Muscle of back (tissue), 13 donors: Measurements from ENCODE around the gene PLIN1. TPM values are rescaled to one million over a fixed set of nuclear protein-coding genes. Genes with fewer than 3 reads are reported as not detected.
A peak's percentile ranks its signal among the peaks of the same experiment; 100 is the strongest.
"Not testable (repeated sequence)": the region's sequence is repeated elsewhere in the genome, so short reads cannot be mapped to it uniquely, and the experiment has no call there.

ENCODE experiments used
- DNase-seq, 3 donors: peaks; one replicate each; pipeline versions ENCODE4 v3.0.0 to v3.0.0-alpha.2; 2013
- long read RNA-seq, 9 donors: transcript quantifications; one replicate each; lab custom pipeline, GENCODE V29; 2026
- polyA plus RNA-seq, 10 donors: library from polyadenylated mRNA; unstranded; fragments of 120-200 nt; gene quantifications; one replicate each; pipeline ENCODE4 v1.2.1, GENCODE V29; 2013; ENCODE audit not compliant: insufficient read length in 10 of 10

PLIN1 gene, protein sequence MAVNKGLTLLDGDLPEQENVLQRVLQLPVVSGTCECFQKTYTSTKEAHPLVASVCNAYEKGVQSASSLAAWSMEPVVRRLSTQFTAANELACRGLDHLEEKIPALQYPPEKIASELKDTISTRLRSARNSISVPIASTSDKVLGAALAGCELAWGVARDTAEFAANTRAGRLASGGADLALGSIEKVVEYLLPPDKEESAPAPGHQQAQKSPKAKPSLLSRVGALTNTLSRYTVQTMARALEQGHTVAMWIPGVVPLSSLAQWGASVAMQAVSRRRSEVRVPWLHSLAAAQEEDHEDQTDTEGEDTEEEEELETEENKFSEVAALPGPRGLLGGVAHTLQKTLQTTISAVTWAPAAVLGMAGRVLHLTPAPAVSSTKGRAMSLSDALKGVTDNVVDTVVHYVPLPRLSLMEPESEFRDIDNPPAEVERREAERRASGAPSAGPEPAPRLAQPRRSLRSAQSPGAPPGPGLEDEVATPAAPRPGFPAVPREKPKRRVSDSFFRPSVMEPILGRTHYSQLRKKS
- polyA plus RNA-seq: 1 to 10 TPM in 2 of 10 donors, under 1 TPM in 7, not detected in 1; 0.11 to 3.3 (median 0.30) TPM
- long read RNA-seq, donor 1: 0 reads
- long read RNA-seq, donor 2: 0 reads
- long read RNA-seq, donor 3: 0 reads
- long read RNA-seq, donor 4: 0 reads
- long read RNA-seq, donor 5: 0 reads
- long read RNA-seq, donor 6: 0 reads
- long read RNA-seq, donor 7: 0 reads
- long read RNA-seq, donor 8: 0 reads
- long read RNA-seq, donor 9: 0 reads

DNA sequence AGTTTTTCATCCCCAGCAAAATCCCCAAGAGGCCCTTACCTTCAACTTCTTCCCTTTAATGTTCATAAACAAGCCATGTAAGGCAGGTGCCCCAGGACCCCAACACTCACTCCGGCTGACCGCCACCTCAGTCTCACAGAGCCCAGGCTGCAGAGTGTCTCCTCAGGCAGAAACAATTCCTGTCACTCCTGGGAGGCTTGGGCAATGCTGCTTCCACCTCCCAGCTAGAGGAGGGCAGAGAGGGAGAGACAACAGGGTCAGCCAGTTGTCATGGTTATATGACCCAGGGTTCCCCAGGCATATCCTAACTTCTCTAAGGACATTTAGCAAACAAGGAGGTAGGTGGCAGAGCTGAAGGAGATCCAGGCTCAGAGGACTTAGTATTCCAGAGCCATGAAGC, at the start of gene PLIN1:
TSS of gene PLIN1 (minus strand) at position 156 of the 400 bp plus-strand sequence. CDS start 1,878 bp downstream, outside the sequence.
- DNase-seq: no peak

DNA sequence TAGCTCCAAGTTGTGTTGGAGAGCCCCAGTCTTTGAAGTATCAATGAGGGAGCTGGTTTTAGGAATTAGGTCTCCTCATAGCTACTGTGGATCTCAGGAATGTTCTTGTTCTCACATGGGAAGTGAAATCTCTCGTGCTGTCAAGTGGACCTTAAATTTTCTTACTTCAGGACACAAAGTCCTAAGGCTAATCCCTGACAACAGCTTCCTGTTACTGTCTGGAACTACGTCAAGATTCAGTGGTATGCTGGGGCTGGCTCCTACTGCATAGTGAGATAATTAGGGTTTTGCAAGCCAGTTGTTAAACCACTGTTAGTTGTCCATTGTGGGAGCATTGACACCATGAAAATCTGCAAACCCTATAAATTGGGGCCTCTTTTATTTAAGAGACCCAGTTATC, 49.1 kb upstream of the PLIN1 start:
- no peak for DNase-seq

DNA sequence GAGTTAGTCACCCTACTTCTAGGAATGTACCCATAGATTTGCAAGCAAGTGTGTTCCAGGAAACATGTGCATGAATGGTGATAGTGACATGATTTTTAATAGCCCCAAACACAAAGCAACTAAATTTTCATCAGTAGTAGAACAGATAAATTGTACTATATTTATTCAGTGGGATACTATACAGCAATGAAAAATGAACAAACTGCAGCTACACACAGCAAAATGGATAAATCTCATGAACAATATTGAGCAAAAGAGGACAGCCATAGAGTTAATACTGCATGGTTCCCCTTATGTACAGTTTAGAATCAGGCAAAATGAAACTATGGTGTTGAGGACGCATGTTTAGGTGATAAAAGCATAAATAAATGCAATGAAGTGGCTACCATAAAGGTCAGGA, 45.9 kb upstream of the PLIN1 start:
- DNase-seq: no peak

DNA sequence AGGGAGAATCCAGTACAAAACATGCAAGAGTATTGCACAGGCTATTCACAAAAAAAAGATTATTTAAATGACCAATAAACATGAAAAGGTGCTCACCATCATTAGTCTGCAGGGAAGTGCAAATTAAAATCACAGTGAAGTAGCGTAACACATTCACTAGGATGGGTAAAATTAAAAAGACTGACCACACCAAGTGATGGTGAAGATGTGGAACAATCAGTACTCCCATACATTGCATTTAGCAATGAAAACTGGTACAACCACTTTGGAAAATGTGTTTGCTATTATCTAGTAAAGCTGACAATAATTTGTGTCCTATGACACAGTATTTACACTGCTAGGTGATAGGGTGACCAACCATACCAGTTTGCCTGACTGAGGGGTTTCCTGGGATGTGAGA, 45.5 kb upstream of the PLIN1 start:
- DNase-seq: no peak

DNA sequence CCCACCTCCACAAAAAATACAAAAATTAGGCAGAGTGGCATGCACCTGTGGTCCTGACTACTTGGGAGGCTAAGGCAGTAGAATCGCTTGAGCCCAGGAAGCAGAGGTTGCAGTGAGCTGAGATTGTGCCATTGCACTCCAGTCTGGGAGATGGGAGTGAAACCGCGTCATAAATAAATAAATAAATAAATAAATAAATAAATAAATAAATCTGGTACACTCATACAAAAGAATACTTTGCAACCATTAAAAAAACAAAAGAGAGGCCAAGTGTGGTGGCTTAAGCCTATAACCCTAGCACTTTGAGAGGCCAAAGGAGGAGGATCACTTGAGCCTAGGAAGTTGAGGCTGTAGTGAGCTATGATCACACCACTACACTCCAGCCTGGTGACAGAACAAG, 43.9 kb upstream of the PLIN1 start:
- no peak for DNase-seq

DNA sequence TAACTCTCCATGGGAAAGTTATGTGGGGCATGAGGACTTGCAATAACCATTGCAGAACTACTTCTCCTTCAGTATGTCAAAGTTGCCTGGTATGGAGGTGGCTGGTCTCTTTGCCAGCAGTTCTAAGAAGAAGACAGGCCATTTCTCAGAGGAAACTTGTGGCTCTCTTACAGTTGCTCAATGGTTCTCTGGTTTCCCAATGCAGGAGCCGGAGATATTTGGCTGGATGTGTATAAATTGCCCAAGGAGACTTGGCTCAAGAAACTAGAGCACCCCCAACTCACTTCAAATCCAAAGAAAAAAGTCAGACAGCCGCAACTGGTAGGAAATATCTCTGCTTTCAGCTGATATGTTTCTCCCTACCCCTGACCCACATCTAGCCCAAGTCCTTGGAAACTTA, 35.6 kb upstream of the PLIN1 start:
- DNase-seq: no peak

DNA sequence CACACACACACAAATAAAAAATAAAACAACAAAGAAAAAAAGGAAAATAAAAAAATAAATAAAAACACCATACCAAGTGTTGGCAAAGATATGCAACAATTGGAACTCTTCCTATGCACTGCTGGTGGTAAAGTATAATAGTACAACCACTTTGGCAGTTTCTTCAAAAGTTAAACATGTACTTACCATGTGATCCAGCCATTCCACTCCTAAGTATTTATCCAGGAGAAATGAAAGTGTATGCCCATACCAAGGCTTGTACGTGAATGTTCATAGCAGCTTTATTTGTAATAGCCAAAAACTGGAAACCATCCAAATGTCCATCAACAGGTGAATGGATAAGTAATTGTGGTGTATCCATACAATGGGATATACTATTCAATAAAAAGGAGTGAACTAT, 28.4 kb upstream of the PLIN1 start:
- DNase-seq: no peak

DNA sequence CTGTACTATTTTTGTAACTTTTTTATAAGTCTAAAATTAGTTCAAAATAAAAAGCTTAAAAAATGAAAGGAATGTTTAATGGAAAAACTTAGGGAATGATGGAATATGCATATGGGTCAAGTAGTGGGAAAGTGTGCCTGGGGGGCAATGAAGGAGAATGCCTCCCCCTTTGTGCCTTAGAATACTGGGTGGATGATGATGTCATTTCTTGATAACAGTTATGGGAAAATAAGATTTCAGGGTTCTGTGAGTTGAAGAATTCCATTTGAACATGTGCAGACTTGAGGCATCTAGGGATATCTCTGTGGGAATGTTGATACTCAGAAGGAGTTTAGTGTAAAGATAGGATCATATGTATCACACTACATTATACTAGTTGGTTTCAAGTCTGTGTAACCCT, 25.2 kb upstream of the PLIN1 start:
- DNase-seq: peak in 1 of 3 donors; percentile 16

DNA sequence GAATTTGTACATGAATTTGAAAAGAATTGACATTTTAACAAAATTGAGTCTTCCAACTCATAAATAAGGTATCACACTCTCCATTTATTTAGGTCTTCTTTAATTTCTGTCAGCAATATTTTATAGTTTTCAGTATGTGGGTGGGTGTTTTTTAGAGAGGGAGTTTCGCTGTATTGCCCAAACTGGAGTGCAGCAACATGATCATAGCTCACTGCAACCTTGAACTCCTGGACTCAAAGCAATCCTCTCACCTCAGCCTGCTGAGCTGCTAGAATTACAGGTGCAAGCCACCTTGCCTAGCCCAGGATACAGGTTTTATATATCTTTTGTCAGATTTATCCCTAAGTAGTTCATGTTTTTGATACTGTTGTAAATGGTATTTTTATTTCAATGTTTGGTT, 16.0 kb upstream of the PLIN1 start:
- DNase-seq: no peak

DNA sequence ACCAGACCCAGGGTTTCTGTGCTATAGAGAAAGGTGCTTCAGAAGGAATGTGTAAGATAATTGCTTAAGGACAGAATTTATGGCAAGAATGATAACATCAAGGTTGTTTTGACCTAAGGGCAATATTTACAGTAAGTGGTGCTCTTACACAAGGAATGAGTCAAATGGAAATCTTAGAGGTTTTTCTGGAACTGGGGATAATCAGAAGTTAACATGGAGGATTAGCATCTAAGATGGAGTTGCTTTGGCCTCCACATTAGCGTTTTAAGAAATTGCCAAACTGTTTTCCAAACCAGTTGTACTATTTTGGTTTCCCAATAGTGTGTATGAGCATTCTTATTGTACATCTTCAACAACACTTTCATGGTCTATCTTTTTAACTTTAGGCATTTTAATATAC, 14.5 kb upstream of the PLIN1 start:
- DNase-seq: no peak

DNA sequence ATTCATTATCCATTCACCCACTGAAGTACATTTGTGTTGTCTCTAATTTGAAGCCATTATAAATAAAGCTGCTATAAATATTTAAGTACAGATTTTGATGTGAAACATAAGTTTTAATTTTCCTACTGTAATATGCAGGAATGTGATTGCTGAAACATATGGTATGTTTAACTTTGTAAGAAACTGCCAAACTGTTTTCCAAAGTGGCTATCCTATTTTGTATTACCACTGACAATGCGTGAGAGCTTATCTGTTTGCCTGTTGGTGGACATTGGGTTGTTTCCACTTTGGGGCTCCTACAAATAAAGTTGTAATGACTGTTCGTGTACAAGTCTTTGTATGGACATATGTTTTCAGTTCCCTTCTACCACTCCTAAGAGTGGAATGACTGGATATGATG, 13.9 kb upstream of the PLIN1 start:
- DNase-seq: no peak

DNA sequence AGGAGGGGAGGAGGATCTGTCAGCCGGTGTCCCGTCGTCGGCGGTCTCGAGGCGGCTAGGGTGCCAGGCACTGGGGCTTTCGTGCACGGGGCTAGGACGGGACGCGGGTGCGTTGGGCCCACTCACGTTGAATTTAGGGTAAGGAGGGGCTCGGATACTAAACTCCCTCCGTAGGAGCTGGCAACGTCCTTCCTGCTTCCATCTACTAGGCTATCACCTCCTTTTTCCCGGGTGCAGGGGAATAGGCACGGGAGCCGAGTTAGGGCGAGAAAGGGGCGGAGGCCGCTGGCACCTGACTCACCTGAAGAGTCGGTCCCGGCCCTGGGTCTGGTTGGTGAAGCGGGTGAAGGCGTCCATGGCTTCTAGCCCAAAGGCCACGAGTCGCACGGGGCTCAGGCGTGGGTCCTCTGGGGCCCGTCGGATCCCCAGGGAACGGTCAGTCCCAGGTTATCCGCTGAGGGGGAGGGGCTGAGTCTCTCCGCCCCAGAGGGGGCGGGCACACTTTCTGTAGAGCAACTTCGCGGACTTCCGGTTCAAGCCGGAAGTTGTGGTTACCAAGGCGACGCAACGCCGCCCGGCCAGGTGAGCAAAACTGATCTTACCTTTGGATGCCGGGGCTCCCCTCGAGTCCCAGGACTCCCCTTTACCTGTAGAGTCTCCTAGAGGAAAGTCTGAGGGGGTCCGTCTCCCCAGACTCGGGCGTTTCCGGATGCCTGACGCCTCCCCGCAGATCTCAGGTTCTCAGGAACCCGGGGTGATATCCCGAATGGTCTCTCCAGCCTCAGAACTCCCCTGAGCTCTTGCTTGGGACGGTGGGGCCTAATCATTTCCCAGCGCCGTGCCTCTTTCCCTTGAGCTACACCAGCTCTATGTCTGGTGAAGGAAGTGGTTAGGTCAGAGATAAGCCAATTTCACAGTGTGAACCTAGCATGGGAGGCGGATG, 11.4 kb upstream of the PLIN1 start, which contains the start of the genes PEX11A and WDR93:
TSS of gene PEX11A (minus strand) at position 479 of the 943 bp plus-strand sequence. CDS start at position 357, 122 bp downstream.
TSS of gene WDR93 (plus strand) at position 536 of the 943 bp plus-strand sequence. CDS start 10,936 bp downstream, outside the sequence.
- peak; percentile 59 to 83 (median 73) for DNase-seq

DNA sequence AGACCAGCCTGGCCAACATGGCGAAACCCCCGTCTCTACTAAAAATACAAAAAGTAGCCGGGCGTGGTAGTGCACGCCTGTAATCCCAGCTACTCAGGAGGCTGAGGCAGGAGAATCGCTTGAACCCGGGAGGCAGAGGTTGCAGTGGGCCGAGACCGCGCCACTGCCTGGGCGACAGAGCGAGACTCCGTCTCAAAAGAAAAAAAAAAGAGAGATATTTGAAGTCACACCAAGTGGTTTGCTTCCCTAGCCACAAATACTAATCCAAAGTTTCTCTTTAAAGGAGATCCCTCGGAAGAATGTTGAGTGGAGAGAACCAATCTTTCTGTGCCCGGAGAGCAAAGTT, 10.7 kb upstream of the PLIN1 start:
- not testable (repeated sequence) for DNase-seq

DNA sequence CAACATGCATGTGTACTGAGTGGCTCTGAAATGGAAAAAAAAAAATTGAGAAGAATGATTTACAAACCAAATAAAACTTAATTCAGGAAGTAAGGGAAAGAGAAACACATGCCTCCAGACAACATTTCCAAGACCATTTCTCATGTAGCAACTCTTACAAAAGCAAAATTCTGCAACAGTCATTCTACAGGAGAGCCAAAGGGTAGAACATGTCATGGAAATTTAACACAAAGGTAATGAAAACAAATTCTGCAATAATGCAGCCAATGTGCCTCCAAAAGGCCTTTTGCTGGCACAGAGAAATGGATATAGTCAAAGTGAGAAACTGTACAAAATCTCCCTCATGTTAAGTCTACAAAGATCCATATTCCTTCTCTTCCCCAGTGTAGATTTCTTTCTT, 7.4 kb upstream of the PLIN1 start:
- DNase-seq: no peak

DNA sequence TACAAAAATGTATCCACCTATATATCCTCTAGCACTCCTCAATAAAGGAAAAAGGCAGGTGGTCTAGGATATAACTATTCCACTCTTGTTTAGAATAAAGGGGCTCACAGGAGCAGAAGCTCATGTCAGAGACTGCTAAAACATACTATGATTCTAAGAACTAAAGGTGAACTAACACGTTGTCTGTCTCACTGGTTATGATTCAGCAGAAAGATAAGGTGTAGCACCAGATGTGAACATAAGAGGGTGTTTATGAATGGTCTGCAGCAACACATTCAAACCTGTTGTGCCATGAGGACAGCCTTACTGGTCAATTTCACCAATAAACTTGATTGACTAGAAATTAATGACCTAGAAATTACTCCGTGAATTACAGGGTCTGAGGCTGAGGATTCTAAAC, 6.8 kb upstream of the PLIN1 start:
- no peak for DNase-seq

DNA sequence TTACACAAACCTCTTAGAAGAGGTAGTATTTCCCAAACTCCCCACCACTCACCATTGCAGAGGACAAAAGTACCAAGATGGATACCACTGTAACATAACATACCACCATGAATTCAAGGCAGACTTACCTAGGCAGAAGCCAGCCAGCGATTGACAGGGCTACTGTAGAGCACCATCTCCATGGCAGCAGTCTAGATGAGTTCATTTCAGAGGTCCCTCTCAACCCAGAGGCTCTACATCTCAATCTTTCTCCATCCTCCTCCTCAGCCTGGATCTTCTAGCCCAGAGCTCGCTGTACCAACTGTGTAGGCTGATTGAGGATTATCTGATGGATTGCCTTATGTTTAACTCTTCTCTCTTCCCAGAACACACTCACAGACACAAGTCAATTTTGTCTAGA, 2.0 kb upstream of the PLIN1 start:
- DNase-seq: no peak

DNA sequence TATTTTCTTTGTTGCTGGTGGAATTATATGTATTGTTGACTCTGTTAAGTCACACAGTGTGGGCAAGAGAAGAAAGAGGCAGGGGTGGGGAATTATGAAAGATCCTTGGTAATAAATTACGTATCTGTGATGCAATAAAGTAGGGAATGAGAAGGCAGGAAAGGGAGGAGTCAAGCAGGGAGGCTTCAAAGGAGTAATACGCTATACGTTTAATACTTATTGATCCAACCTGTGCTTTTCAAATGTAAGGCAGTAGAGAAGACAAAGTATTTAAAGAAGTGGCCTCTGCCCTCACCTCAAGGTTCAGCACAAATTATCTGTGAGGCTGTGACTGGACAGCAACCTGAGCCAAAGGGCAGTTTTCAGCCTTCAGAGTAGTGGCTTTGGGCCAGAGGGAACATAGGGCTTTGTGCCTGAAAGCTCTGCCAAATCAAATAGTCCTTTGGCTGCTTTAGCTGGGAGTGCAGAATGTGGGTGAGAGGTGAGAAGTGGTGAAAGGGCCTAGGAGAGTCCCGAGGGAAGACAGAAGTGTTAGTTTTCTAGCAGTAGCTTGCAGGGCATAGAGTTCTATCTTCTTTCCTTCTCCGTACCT, 1.2 kb upstream of the PLIN1 start:
- peak in 2 of 3 donors; percentile 17 to 36 for DNase-seq

DNA sequence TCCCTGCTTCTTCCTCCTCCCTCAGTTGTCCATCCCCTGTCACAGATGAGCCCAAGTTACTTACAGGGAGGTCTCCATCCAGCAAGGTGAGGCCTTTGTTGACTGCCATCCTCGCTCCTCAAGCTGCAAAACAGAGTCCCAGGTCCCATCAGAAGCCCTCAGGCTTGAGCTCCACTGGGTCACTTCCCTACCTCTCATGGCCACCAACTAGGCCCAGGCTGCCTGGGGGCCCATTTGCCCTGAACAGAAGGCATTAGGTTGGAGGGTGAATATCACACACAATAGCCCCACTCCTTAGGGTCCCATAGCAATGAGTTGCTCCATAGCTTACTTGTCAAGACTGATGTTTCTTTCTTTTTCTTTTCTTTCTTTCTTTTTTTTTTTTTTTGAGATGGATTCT, 1.8 kb downstream of the PLIN1 start:
- DNase-seq: no peak

DNA sequence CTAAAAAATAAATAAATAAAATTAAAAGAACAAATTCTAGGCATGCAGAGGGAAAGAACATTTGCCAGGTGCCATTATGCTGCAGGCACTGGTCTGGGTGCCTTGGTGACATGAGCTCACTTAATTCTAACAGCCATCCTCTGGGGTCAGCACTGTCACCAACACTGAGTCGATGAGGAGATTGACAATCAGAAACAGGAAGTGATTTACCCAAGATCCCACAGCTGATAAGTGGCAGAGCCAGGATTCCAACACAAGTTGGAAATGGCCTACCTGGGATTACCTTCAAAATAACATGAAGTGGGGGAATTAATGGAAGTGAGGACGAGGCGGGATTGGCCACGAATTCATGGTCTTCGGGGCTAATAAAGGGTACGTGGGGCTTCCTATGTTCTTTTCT, 3.6 kb downstream of the PLIN1 start:
- no peak for DNase-seq

DNA sequence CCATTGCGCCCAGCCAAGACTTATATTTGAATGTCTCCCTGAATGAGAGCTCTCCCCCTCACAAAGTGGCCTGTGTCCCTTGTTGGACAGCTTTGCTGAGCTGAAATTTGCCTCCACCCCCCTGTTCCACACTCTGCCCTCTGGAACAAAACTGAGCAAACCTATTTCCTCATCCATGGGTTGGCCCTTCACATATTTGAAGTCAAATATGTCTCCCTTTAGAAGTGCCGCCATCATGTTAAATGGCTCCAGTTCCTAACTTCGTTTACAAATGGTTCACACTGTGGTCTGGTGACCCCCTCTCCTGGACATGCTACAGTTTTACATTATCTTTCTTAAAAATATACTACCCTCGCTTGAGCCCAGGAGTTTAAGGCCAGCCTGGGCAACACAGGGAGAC, 4.6 kb downstream of the PLIN1 start:
- DNase-seq: no peak

DNA sequence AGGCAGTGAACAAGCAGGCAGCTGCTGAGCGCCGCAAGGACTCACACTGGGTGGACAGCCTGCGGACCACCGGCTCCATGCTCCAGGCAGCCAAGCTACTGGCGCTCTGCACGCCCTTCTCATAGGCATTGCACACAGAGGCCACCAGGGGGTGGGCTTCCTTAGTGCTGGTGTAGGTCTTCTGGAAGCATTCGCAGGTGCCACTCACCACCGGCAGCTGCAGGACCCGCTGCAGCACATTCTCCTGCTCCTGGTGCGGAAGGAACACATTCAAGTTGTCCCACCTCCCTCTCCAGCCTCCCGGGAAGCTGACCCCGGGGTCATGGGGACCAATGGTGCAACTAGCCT, 6.0 kb downstream of the PLIN1 start:
- DNase-seq: no peak
